HG03108 (cell line): ENCODE results near the gene DSN1.
A peak's percentile ranks its signal among the peaks of the same experiment; 100 is the strongest.

ENCODE experiments used
- ATAC-seq: cut with Tn5 transposase; IDR thresholded peaks from one replicate; pipeline ENCODE4 v1.9.1; 2021; ENCODE audit warnings: moderate library complexity; ENCODE audit not compliant: unreplicated experiment

Gene DSN1

GRCh38 chr20:36796117-36796516 lies 22.6 kb upstream of the DSN1 start:
- ATAC-seq, result no peak

GRCh38 chr20:36795691-36796090 lies 22.1 kb upstream of the DSN1 start:
- no peak for ATAC-seq

DNA sequence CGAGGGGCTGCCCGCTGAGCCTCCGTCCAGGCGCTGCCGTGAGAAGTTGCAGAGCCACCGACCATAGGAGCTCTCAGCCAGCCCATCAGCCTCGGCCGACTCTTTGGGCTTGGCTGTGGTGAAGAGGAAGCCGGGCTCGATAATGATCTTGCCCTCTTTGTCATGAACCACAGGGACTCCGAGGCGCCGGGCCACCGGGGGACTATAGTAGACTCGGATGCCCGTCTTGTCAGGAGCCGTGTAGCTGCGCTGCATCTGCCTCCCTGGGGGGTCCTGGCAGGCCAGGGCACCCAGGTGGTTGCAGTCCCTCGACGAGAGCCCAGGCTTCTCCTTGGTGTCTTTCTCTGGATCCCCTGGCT lies 20.5 kb upstream of the DSN1 start:
- no peak for ATAC-seq

DNA sequence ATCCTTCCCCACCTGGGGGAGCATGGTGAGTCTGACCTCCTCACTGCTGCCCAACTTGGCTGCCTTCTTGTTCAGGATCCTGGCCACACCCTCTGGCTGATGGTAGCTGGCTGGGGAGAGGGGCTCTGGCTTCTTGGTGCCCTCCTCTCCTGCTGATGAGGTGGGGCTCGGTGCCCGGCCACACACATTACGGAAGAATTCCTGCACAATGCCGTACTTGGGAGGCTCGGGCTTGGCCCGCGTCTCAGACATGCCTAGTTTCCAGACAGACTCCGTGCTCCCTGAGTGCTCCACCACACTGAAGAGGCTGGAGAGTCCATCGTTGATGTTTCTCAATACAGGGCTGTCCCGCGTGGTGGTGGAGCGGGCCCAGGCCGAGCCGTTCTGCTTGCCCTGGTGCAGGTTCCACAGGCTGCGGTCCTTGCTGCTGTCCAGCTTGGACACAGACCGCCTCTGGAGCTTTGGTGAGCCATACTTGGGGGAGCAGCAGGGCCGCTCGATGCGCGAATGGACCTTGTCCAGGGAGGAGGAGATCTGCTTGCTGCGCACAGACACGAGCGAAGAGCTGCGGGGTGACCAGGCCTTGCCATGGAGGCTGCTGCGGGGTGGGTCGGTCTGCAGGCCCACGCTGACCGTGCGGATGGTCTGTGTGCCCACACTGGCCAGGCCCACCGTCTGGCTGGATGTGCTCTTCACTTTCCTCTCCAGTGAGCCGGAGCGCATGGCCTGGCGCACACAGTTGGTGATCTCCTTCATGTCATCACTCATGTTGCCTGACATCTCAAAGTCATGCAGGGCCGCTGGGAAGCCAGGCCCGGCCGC lies 19.9 kb upstream of the DSN1 start:
- ATAC-seq, result no peak

DNA sequence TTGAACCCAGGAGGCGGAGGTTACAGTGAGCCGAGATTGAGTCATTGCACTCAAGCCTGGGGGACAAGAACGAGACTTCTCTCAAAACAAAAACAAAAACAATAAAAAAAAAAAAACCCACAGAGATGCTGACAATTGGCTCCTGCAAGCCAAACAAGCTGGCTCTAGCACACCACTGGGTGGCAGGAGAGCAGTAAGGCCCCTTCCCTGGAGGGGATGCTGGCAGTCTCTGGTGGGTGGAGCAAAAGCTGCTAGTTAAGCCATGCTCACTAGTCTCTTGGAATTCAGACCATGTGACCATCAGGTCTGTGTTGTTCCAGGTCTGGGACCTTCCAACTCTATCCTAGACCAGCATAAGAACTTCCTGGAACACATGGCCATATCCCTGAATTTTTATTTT lies 18.9 kb upstream of the DSN1 start:
- ATAC-seq, result no peak

GRCh38 chr20:36791862-36792261 lies 18.3 kb upstream of the DSN1 start:
- no peak for ATAC-seq

DNA sequence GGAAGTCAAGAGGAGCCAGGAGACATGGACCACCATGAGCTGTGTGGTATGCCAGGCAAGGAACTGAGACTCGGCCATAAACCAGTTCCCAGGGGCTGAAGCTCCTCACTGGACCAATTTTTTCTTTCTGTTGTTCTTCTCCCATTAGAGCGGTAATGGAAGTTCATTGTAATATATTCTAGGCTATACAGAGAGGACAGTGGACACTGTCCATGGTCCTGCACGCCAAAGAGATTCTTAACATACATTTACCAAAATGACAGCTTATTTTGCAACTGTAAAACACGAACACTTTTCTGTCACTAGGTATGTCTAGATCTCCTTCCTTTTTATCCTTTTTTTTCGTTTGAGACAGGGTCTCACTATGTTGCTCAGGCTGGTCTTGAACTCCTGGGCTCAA lies 13.1 kb upstream of the DSN1 start:
- no peak for ATAC-seq

DNA sequence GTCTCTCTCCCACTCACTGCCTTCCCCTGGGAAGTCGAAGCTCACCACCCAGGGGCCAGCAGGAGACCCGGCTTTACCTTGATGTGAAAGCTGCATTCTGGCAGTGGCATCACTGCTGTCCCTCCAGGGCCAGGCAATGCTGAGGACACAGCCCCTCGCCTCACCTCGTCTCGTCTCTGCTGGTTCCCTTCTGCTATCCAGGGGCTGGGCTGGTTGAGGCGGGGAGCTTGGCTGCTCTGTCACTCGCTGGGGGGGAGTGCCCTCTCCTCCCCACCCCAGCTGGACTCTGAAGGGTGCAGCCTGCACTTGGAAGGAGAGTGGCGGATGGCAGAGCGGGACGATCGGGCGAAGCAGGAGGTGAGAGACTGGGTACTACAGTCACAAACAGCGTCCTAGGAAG lies 12.7 kb upstream of the DSN1 start:
- no peak for ATAC-seq

GRCh38 chr20:36785308-36785707 lies 11.7 kb upstream of the DSN1 start:
- no peak for ATAC-seq

- no peak for ATAC-seq
Measured at GRCh38 chr20:36784900-36785299, 11.3 kb upstream of the DSN1 start.

DNA sequence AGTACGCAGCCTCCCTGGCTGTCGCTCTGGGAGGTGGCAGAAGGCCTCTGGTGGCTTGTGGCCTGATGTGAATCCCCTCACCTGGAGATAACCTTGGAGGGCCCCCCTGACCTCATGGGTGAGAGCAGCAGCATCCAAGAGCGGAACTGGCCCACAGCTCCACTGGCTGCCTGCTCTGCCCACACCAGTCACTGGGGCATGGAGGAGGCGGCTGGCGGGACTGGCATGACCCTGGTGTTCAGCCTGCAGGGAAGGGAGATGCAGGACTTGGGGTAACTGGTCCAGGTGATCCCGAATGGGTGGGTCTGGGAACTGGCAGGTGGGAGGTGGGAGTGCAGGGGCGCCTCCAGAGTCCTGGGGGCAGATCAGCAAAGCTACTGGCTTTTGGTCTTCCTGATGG lies 10.6 kb upstream of the DSN1 start:
- ATAC-seq, result no peak

DNA sequence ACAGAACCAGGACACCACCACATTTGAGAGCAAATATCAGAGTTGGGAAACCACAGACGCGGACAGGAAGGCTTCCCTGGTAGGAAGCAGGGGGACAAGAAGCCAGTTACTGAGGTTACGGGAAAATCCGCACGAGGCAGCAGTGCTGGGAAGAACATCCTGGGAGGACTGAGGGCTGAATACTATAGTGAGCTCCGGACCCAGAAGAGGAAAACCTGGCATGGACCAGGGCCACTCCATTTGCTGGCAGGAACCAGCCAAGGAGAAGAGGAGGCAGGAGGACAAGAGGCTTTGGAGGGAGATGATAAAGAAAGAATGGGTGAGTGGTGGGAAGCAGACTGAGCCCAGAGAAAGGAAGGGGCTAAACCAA lies 6.1 kb upstream of the DSN1 start:
- no peak for ATAC-seq

- ATAC-seq, result no peak
Measured at GRCh38 chr20:36778831-36779655, 5.5 kb upstream of the DSN1 start.

GRCh38 chr20:36777576-36777975 lies 4.0 kb upstream of the DSN1 start:
- no peak for ATAC-seq

DNA sequence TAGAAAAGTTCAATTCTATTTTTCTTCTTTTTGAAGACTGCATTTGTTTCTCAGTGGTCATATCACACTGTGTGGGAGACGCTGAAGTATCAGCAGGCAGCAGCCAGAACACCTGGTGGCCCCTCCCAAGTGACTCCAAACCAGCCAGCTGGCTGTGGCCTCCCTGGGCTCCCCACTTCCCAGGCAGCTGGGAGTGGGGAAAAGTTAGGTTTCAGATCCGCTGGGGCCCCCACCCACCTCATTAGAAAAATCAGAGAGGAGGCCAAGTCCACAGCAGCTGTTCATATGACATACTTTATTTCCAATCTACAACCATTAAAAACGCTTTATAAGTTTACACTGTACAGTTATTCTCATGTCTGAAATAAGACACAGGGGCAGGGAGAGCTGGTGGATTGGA lies 3.6 kb upstream of the DSN1 start:
- ATAC-seq, result no peak

- no peak for ATAC-seq
Measured at GRCh38 chr20:36775826-36776225, 2.3 kb upstream of the DSN1 start.

- ATAC-seq, result no peak
Measured at GRCh38 chr20:36775196-36775595, 1.6 kb upstream of the DSN1 start.

- ATAC-seq, result peak; percentile 7
Measured at GRCh38 chr20:36773107-36773596, 411 bp downstream of the DSN1 start.

DNA sequence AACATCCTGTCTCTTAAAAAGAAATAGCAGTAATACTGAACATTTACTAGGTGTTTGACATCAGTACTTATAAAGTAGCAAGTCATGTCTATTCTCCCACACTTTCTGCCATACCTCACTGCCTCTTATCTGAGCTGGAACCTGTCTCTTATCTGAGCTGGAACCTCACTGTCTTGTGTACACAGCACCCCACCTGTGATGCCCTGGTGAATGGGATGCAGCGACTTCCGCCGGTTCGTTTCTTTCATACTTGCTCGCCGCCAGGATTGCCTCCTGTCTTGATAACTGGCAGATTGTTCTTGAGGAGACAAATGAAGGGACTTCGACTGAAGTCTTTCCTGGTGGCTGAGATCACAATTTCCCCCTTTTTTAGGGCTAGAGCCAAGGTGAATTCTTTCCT lies 2.9 kb downstream of the DSN1 start:
- no peak for ATAC-seq

GRCh38 chr20:36768768-36769430 lies 4.7 kb downstream of the DSN1 start:
- ATAC-seq, result no peak

DNA sequence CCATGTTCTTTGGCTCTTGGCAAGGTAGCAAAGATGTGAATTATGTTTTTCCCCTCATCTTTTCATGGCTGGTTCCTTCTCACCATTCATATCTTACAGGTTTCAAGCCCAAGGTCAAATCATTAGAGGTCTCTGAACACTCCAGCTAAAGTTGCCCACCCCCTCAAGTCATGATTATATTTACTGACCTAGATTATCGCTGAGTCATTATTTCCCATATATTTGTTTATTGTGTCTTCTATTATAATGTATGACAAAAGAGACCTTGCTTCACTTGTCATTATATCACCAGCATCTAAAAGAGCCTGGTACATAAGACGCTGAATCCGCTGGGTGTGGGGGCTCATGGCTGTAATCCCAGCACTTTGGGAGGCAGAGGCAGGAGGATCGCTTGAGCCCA lies 12.4 kb downstream of the DSN1 start:
- ATAC-seq, result no peak

DNA sequence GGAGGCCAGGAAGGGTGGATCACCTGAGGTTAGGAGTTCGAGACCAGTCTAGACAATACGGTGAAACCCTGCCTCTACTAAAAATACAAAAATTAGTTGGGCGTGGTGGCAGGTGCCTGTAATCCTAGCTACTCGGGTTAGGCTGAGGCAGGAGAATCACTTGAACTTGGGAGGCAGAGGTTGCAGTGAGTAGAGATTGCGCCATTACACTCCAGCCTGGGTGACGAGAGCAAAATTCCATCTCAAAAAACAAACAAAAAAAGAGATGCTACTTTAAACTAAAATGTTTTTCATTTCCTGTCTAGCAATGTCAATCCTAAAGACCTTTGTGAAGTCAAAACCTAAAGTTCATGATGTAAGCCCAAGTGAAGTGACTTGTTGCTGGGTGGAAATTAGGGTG lies 12.9 kb downstream of the DSN1 start:
- ATAC-seq, result no peak
